Adipose tissue (tissue), 3 donors: ENCODE results near the gene COL6A2. TPM values are rescaled to one million over a fixed set of nuclear protein-coding genes. Genes with fewer than 3 reads are reported as not detected.

Experiments used
- H3K27ac ChIP-seq: one replicate; pipeline ENCODE4 v1.5.1; 2013; ENCODE audit warnings: low read depth, low read length
- WGBS, 3 donors: extraction: QIAGEN DNeasy Blood & Tissue Kit; methylation state at CpG; one replicate each; pipeline ENCODE4 v1.1.7; 2013; 5-methylcytosine and 5-hydroxymethylcytosine counted together
- polyA plus RNA-seq, 3 donors: library from polyadenylated mRNA; stranded (reverse); fragments of 200-250 nt; gene quantifications; one replicate each; pipeline ENCODE4 v1.2.3, GENCODE V29; 2013
- donor health status: healthy with polysubstance abuse.
- donor health status: Bipolar disorder and iron deficiency.
- donor health status: healthy.

The COL6A2 gene
- polyA plus RNA-seq, 3 donors, result 65.8 to 455 (median 431) TPM

- 82 to 92% (median 90%) methylated on average over 11 to 12 of the region's 12 CpGs for WGBS, 3 donors
- no peak overlapping the region for H3K27ac ChIP-seq
Measured at GRCh38 chr21:46119144-46119636, 21.3 kb downstream of the COL6A2 start.

GRCh38 chr21:46119637-46120271 lies 21.8 kb downstream of the COL6A2 start:
- 83 to 89% (median 85%) methylated on average over 10 to 14 of the region's 14 CpGs for WGBS, 3 donors
- no peak overlapping the region for H3K27ac ChIP-seq

- 78 to 85% (median 83%) methylated on average over 23 to 26 of the region's 26 CpGs for WGBS, 3 donors
Measured at GRCh38 chr21:46120301-46121285, 22.7 kb downstream of the COL6A2 start.

GRCh38 chr21:46121286-46122221 lies 23.6 kb downstream of the COL6A2 start:
- H3K27ac ChIP-seq, result no peak overlapping the region
- 80 to 90% (median 90%) methylated on average over 29 of the region's 29 CpGs for WGBS, 3 donors

More at GRCh38 chr21:46120301-46121285, 22.7 kb downstream of the COL6A2 start:
- no peak overlapping the region for H3K27ac ChIP-seq

- WGBS, 3 donors, result 81 to 84% (median 81%) methylated on average over 12 of the region's 12 CpGs
- H3K27ac ChIP-seq, result no peak overlapping the region
Measured at GRCh38 chr21:46122237-46122671, 24.3 kb downstream of the COL6A2 start.

- no peak overlapping the region for H3K27ac ChIP-seq
Measured at GRCh38 chr21:46122758-46123683, 25.1 kb downstream of the COL6A2 start.

GRCh38 chr21:46124083-46124925 lies 26.4 kb downstream of the COL6A2 start:
- WGBS, 3 donors, result 85 to 93% (median 91%) methylated on average over 15 to 16 of the region's 16 CpGs
- H3K27ac ChIP-seq, result no peak overlapping the region

More at GRCh38 chr21:46122758-46123683, 25.1 kb downstream of the COL6A2 start:
- 76 to 92% (median 90%) methylated on average over 11 to 12 of the region's 12 CpGs for WGBS, 3 donors

GRCh38 chr21:46124926-46125845 lies 27.3 kb downstream of the COL6A2 start:
- no peak overlapping the region for H3K27ac ChIP-seq
- 85 to 90% (median 88%) methylated on average over 49 of the region's 49 CpGs for WGBS, 3 donors

- H3K27ac ChIP-seq, result no peak overlapping the region
- 86 to 87% (median 86%) methylated on average over 47 of the region's 47 CpGs for WGBS, 3 donors
Measured at GRCh38 chr21:46125846-46126301, 28.0 kb downstream of the COL6A2 start.

- H3K27ac ChIP-seq, result no peak overlapping the region
- WGBS, 3 donors, result 77 to 86% (median 84%) methylated on average over 27 to 32 of the region's 32 CpGs
Measured at GRCh38 chr21:46126309-46127238, 28.7 kb downstream of the COL6A2 start.

- no peak overlapping the region for H3K27ac ChIP-seq
- WGBS, 3 donors, result 84 to 91% (median 90%) methylated on average over 32 to 40 of the region's 40 CpGs
Measured at GRCh38 chr21:46127239-46128105, 29.6 kb downstream of the COL6A2 start.

GRCh38 chr21:46128106-46128932 lies 30.4 kb downstream of the COL6A2 start:
- WGBS, 3 donors, result 58 to 76% (median 73%) methylated on average over 23 of the region's 23 CpGs
- H3K27ac ChIP-seq, result no peak overlapping the region
